SK-N-SH (cell line): ENCODE results near the gene RPIA. TPM values are rescaled to one million over a fixed set of nuclear protein-coding genes. Genes with fewer than 3 reads are reported as not detected.

Experiments used
- CTCF ChIA-PET: fragments of 300-600, 350-600 bp; formaldehyde crosslinking; extraction: SDS; loops from one replicate; lab custom pipeline; 2021; lab: Yijun Ruan, JAX
- POLR2A ChIA-PET: fragments of 350-600 bp; sonication (Branson Sonifier 250); formaldehyde crosslinking; extraction: SDS; loops from one replicate; lab custom pipeline; 2020; ENCODE audit warnings: antibody characterized with exemption, inconsistent platforms; lab: Yijun Ruan, JAX
- DNase-seq: peaks from one replicate; pipeline ENCODE4 v3.0.0; 2012
- H2AFZ ChIP-seq: fragments of 200-600 bp; sonication (generic); 2 replicates; pipeline ENCODE4 v1.8.1; 2016; ENCODE audit warnings: antibody characterized with exemption, mild to moderate bottlenecking, low read depth
- H3F3A ChIP-seq: fragments of 200-600 bp; sonication (generic); replicated peaks from 2 replicates; pipeline ENCODE3; 2016; ENCODE audit warnings: antibody characterized with exemption, mild to moderate bottlenecking; ENCODE audit not compliant: insufficient read depth
- H3K27ac ChIP-seq, 2 experiments: fragments of 200-500 bp in 1 of 2; fragments of 200-600 bp in 1 of 2; sonication (Bioruptor generic) in 1 of 2; sonication (generic), shearing (Covaris generic) in 1 of 2; 2 replicates each; pipeline versions ENCODE4 v1.5.1 to v1.6.1; 2014 to 2016; ENCODE audit warnings: low read depth in 2 of 2, inconsistent platforms in 1 of 2, low read length in 1 of 2, mild to moderate bottlenecking in 1 of 2, mixed read lengths in 1 of 2
- H3K27me3 ChIP-seq: fragments of 200-600 bp; sonication (generic), shearing (Covaris generic); 2 replicates; pipeline ENCODE4 v1.6.1; 2016; ENCODE audit warnings: mixed run types; ENCODE audit not compliant: insufficient read depth
- H3K36me3 ChIP-seq, 2 experiments: fragments of 200-500 bp in 1 of 2; fragments of 200-600 bp in 1 of 2; sonication (Bioruptor generic) in 1 of 2; sonication (generic) in 1 of 2; replicated peaks in 1 of 2; 2 replicates each; pipeline versions ENCODE3 to v1.5.1; 2014 to 2016; ENCODE audit warnings: low read length in 1 of 2, mild to moderate bottlenecking in 1 of 2; ENCODE audit not compliant: insufficient read depth in 2 of 2, control insufficient read depth in 1 of 2
- H3K4me1 ChIP-seq, 2 experiments: fragments of 200-500 bp in 1 of 2; fragments of 200-600 bp in 1 of 2; sonication (Bioruptor generic) in 1 of 2; sonication (generic), shearing (Covaris generic) in 1 of 2; 2 replicates each; pipeline versions ENCODE4 v1.5.1 to v1.6.1; 2014 to 2016; ENCODE audit warnings: low read depth in 1 of 2, low read length in 1 of 2, mixed run types in 1 of 2; ENCODE audit not compliant: insufficient read depth in 2 of 2, control insufficient read depth in 1 of 2
- H3K4me2 ChIP-seq: fragments of 200-600 bp; sonication (generic), shearing (Covaris generic); 2 replicates; pipeline ENCODE4 v1.6.1; 2017; ENCODE audit warnings: mixed run types
- H3K4me3 ChIP-seq, 2 experiments: fragments of 200-500 bp in 1 of 2; fragments of 200-600 bp in 1 of 2; sonication (Bioruptor generic) in 1 of 2; sonication (generic), shearing (Covaris generic) in 1 of 2; 2 replicates each; pipeline versions ENCODE4 v1.5.1 to v1.8.1; 2014 to 2016; ENCODE audit warnings: low read depth in 2 of 2, inconsistent platforms in 1 of 2, low read length in 1 of 2, mild to moderate bottlenecking in 1 of 2, mixed read lengths in 1 of 2, moderate library complexity in 1 of 2
- H3K79me2 ChIP-seq: fragments of 200-600 bp; sonication (generic); 2 replicates; pipeline ENCODE4 v1.8.1; 2017; ENCODE audit warnings: mild to moderate bottlenecking; ENCODE audit not compliant: insufficient read depth
- H3K9ac ChIP-seq: fragments of 200-600 bp; sonication (generic); 2 replicates; pipeline ENCODE4 v1.6.1; 2017; ENCODE audit warnings: mixed run types
- H3K9me2 ChIP-seq: fragments of 200-600 bp; sonication (generic); 2 replicates; pipeline ENCODE4 v1.6.1; 2017; ENCODE audit warnings: mixed run types
- H3K9me3 ChIP-seq: fragments of 200-600 bp; sonication (generic); 2 replicates; pipeline ENCODE4 v1.6.1; 2017; ENCODE audit warnings: mixed run types, mild to moderate bottlenecking, moderate library complexity
- H4K20me1 ChIP-seq: fragments of 200-600 bp; sonication (generic); 2 replicates; pipeline ENCODE4 v1.6.1; 2017; ENCODE audit warnings: mild to moderate bottlenecking, mixed run types; ENCODE audit not compliant: insufficient read depth
- EZH2phosphoT487 ChIP-seq: fragments of 200-600 bp; sonication (generic); IDR thresholded peaks from 2 replicates; pipeline ENCODE4 v1.6.1; 2017; ENCODE audit warnings: low read depth, mixed run types, mild to moderate bottlenecking, antibody characterized with exemption, moderate library complexity, borderline replicate concordance
- FOSL2 ChIP-seq: IDR thresholded peaks from 2 replicates; pipeline ENCODE4 v1.4.0; 2012; ENCODE audit warnings: low read depth, mild to moderate bottlenecking, moderate library complexity, borderline replicate concordance
- GABPA ChIP-seq: IDR thresholded peaks from 2 replicates; pipeline ENCODE4 v1.4.0; 2012; ENCODE audit warnings: low read depth, mild to moderate bottlenecking
- JUND ChIP-seq: IDR thresholded peaks from 2 replicates; pipeline ENCODE4 v1.4.0; 2012
- MAX ChIP-seq: IDR thresholded peaks from 2 replicates; pipeline ENCODE4 v1.4.0; 2012; ENCODE audit warnings: low read depth
- MEF2A ChIP-seq: IDR thresholded peaks from 2 replicates; pipeline ENCODE4 v1.4.0; 2012; ENCODE audit warnings: low read depth, borderline replicate concordance
- NRF1 ChIP-seq: IDR thresholded peaks from 2 replicates; pipeline ENCODE4 v1.6.1; 2012; ENCODE audit warnings: low read depth, mild to moderate bottlenecking, low read length
- RFX5 ChIP-seq: IDR thresholded peaks from 2 replicates; pipeline ENCODE4 v1.6.1; 2012; ENCODE audit warnings: mild to moderate bottlenecking, improper control_type of control experiment, low read length
- RXRA ChIP-seq: IDR thresholded peaks from 2 replicates; pipeline ENCODE4 v1.4.0; 2012; ENCODE audit warnings: low read depth, mild to moderate bottlenecking, borderline replicate concordance
- SMC3 ChIP-seq: IDR thresholded peaks from 2 replicates; pipeline ENCODE4 v1.6.1; 2012; ENCODE audit warnings: low read depth, low read length, improper control_type of control experiment
- ZBTB33 ChIP-seq: IDR thresholded peaks from 2 replicates; pipeline ENCODE4 v1.4.0; 2012; ENCODE audit warnings: low read depth, borderline replicate concordance
- WGBS: methylation state at CpG from one replicate; pipeline ENCODE4 v1.1.6; 2017; ENCODE audit warnings: low lambda C conversion rate; 5-methylcytosine and 5-hydroxymethylcytosine counted together
- polyA plus RNA-seq, 3 experiments: library from polyadenylated mRNA; depleted of rRNA; stranded (reverse); fragments of >200 nt; gene quantifications; 2 replicates each; pipeline ENCODE4 v1.2.3, GENCODE V29; 2012

Gene RPIA
- polyA plus RNA-seq, 1 of the 3 experiments (the other 2 are of a cell fraction) = 17.4 TPM

GRCh38 chr2:88680916-88681315, 10.6 kb upstream of the RPIA start:
- CTCF ChIA-PET = interaction anchor here (1.9 to 2.5 kb wide), 3 partner anchors 9 to 11 kb away, joined by 7 to 16 read pairs (median 11); partner anchors contain the start of gene RPIA
- POLR2A ChIA-PET = no interaction called here

GRCh38 chr2:88683160-88684021, 8.1 kb upstream of the RPIA start:
- Histone ChIP-seq H3K9ac (no peak overlapping the region), H3K4me2 (no peak overlapping the region), H3K9me3 (peaks cover 10% of the 10 kb centered on the region; the same call in 1 of the 2 replicates), H3K79me2 (no peaks in the 10 kb centered on the region), H3K4me1 (no peaks in the 10 kb centered on the region; a peak in 1 of 4 replicates), H3K27me3 (no peaks in the 10 kb centered on the region), H4K20me1 (no peaks in the 10 kb centered on the region), H3K36me3 (no peaks in the 10 kb centered on the region), H3K4me3 (no peak overlapping the region), H3K27ac (no peak overlapping the region), H3F3A (no peaks in the 10 kb centered on the region), H2AFZ (no peak overlapping the region), H3K9me2 (no peaks in the 10 kb centered on the region)
- 43% methylated on average over 2 of the region's 2 CpGs for WGBS
- CTCF ChIA-PET = interaction anchor here (0.9 to 2.7 kb wide), 4 partner anchors 7 to 14 kb away, joined by 3 to 19 read pairs (median 4); partner anchors contain the start of gene RPIA
- TF ChIP-seq ZBTB33 = no peak
- no peak for TF ChIP-seq RXRA
- POLR2A ChIA-PET = no interaction called here
- DNase-seq = no peak

More at GRCh38 chr2:88680916-88681315, 10.6 kb upstream of the RPIA start:
- TF ChIP-seq RFX5 (no peak), RXRA (no peak), FOSL2 (no peak), EZH2phosphoT487 (no peak), JUND (no peak), MEF2A (no peak)
- H3K4me1 ChIP-seq = no peaks in the 10 kb centered on the region; a peak in 1 of 4 replicates
- no peak overlapping the region for H3K4me2 ChIP-seq
- no peaks in the 10 kb centered on the region for H3K79me2 ChIP-seq
- no peaks in the 10 kb centered on the region for H4K20me1 ChIP-seq
- H2AFZ ChIP-seq = no peak overlapping the region
- no peaks in the 10 kb centered on the region for H3K9me2 ChIP-seq
- no peaks in the 10 kb centered on the region for H3K27me3 ChIP-seq
- no peak overlapping the region for H3K27ac ChIP-seq
- no peaks in the 10 kb centered on the region for H3F3A ChIP-seq
- peaks cover 10% of the 10 kb centered on the region; the same call in 1 of the 2 replicates for H3K9me3 ChIP-seq
- DNase-seq = no peak
- WGBS = 91% methylated on average over 2 of the region's 2 CpGs
- no peak overlapping the region for H3K9ac ChIP-seq
- no peaks in the 10 kb centered on the region for H3K36me3 ChIP-seq
- no peak overlapping the region for H3K4me3 ChIP-seq

GRCh38 chr2:88684519-88684918, 7.0 kb upstream of the RPIA start:
- Histone ChIP-seq H3K36me3 (no peaks in the 10 kb centered on the region), H3K27ac (no peak overlapping the region), H3K9me2 (no peaks in the 10 kb centered on the region), H3K27me3 (no peaks in the 10 kb centered on the region), H2AFZ (no peak overlapping the region)
- no peak for DNase-seq
- TF ChIP-seq GABPA (no peak), FOSL2 (no peak), SMC3 (no peak), MAX (no peak), NRF1 (no peak)
- TF ChIP-seq, all 33 proteins: peak for 0
- ChIA-PET POLR2A (no interaction called here), CTCF (interaction anchor here (0.9 to 2.7 kb wide), 2 partner anchors 12 to 15 kb away, joined by 3 to 19 read pairs; no protein-coding TSS in a partner anchor)
- Histone ChIP-seq H4K20me1 (no peaks in the 10 kb centered on the region), H3K9ac (no peak overlapping the region), H3K9me3 (peaks cover 10% of the 10 kb centered on the region; the same call in 1 of the 2 replicates), H3K4me2 (no peak overlapping the region), H3K4me1 (no peaks in the 10 kb centered on the region; a peak in 1 of 4 replicates), H3K79me2 (no peaks in the 10 kb centered on the region), H3F3A (no peaks in the 10 kb centered on the region), H3K4me3 (no peak overlapping the region)
- 0% methylated on average over 2 of the region's 2 CpGs for WGBS
